ENCODE measurements around the gene SORBS1.

Gene SORBS1

GRCh38 chr10:95573964-95574604 lies 12.9 kb upstream of the SORBS1 start:
- Histone ChIP-seq H3K36me3 (ENCODE audit: insufficient read depth, low read length) (no peaks in the 10 kb centered on the region), H3K9me3 (ENCODE audit: control insufficient read depth, insufficient read depth, low read length) (no peaks in the 10 kb centered on the region), H3K4me1 (ENCODE audit: insufficient read depth, low read length) (no peaks in the 10 kb centered on the region), H3K9ac (ENCODE audit: low read depth, low read length) (no peak overlapping the region)

- no peak overlapping the region for H3K9ac ChIP-seq (ENCODE audit: low read depth, low read length)
- no peaks in the 10 kb centered on the region for H3K4me1 ChIP-seq (ENCODE audit: insufficient read depth, low read length)
- H3K9me3 ChIP-seq (ENCODE audit: control insufficient read depth, insufficient read depth, low read length): no peaks in the 10 kb centered on the region
- H3K36me3 ChIP-seq (ENCODE audit: insufficient read depth, low read length): no peaks in the 10 kb centered on the region
Observed at GRCh38 chr10:95573527-95573926, 12.4 kb upstream of the SORBS1 start.

- H3K9me3 ChIP-seq (ENCODE audit: control insufficient read depth, insufficient read depth, low read length): no peaks in the 10 kb centered on the region
- no peak overlapping the region for H3K9ac ChIP-seq (ENCODE audit: low read depth, low read length)
- H3K4me1 ChIP-seq (ENCODE audit: insufficient read depth, low read length): no peaks in the 10 kb centered on the region
- H3K36me3 ChIP-seq (ENCODE audit: insufficient read depth, low read length): no peaks in the 10 kb centered on the region
Observed at GRCh38 chr10:95572131-95572820, 11.1 kb upstream of the SORBS1 start.

GRCh38 chr10:95571390-95571789 lies 10.2 kb upstream of the SORBS1 start:
- Histone ChIP-seq H3K9ac (ENCODE audit: low read depth, low read length) (no peak overlapping the region), H3K9me3 (ENCODE audit: control insufficient read depth, insufficient read depth, low read length) (no peaks in the 10 kb centered on the region), H3K36me3 (ENCODE audit: insufficient read depth, low read length) (no peaks in the 10 kb centered on the region), H3K4me1 (ENCODE audit: insufficient read depth, low read length) (no peaks in the 10 kb centered on the region)

- no peaks in the 10 kb centered on the region for H3K4me1 ChIP-seq (ENCODE audit: insufficient read depth, low read length)
Observed at GRCh38 chr10:95569368-95569767, 8.2 kb upstream of the SORBS1 start.

GRCh38 chr10:95567903-95568630 lies 6.9 kb upstream of the SORBS1 start:
- H3K9me3 ChIP-seq (ENCODE audit: control insufficient read depth, insufficient read depth, low read length): no peaks in the 10 kb centered on the region

More at GRCh38 chr10:95569368-95569767, 8.2 kb upstream of the SORBS1 start:
- Histone ChIP-seq H3K9ac (ENCODE audit: low read depth, low read length) (no peak overlapping the region), H3K9me3 (ENCODE audit: control insufficient read depth, insufficient read depth, low read length) (no peaks in the 10 kb centered on the region), H3K36me3 (ENCODE audit: insufficient read depth, low read length) (no peaks in the 10 kb centered on the region)

GRCh38 chr10:95566136-95566535 lies 5.0 kb upstream of the SORBS1 start:
- H3K4me1 ChIP-seq (ENCODE audit: insufficient read depth, low read length): no peaks in the 10 kb centered on the region
- no peaks in the 10 kb centered on the region for H3K9me3 ChIP-seq (ENCODE audit: control insufficient read depth, insufficient read depth, low read length)
- no peaks in the 10 kb centered on the region for H3K36me3 ChIP-seq (ENCODE audit: insufficient read depth, low read length)
- no peak overlapping the region for H3K9ac ChIP-seq (ENCODE audit: low read depth, low read length)

More at GRCh38 chr10:95567903-95568630, 6.9 kb upstream of the SORBS1 start:
- H3K4me1 ChIP-seq (ENCODE audit: insufficient read depth, low read length): no peaks in the 10 kb centered on the region
- no peak overlapping the region for H3K9ac ChIP-seq (ENCODE audit: low read depth, low read length)
- no peaks in the 10 kb centered on the region for H3K36me3 ChIP-seq (ENCODE audit: insufficient read depth, low read length)

GRCh38 chr10:95565336-95565735 lies 4.2 kb upstream of the SORBS1 start:
- H3K4me1 ChIP-seq (ENCODE audit: insufficient read depth, low read length): no peaks in the 10 kb centered on the region
- H3K36me3 ChIP-seq (ENCODE audit: insufficient read depth, low read length): no peaks in the 10 kb centered on the region
- no peaks in the 10 kb centered on the region for H3K9me3 ChIP-seq (ENCODE audit: control insufficient read depth, insufficient read depth, low read length)
- H3K9ac ChIP-seq (ENCODE audit: low read depth, low read length): no peak overlapping the region

GRCh38 chr10:95564291-95564690 lies 3.1 kb upstream of the SORBS1 start:
- H3K9me3 ChIP-seq (ENCODE audit: control insufficient read depth, insufficient read depth, low read length): no peaks in the 10 kb centered on the region
- H3K36me3 ChIP-seq (ENCODE audit: insufficient read depth, low read length): no peaks in the 10 kb centered on the region
- no peak overlapping the region for H3K9ac ChIP-seq (ENCODE audit: low read depth, low read length)
- H3K4me1 ChIP-seq (ENCODE audit: insufficient read depth, low read length): peaks cover under 1% of the 10 kb centered on the region; the same call in 1 of the 2 replicates

GRCh38 chr10:95562341-95562965 lies 1.3 kb upstream of the SORBS1 start:
- Histone ChIP-seq H3K4me1 (ENCODE audit: insufficient read depth, low read length) (peaks cover 15% of the 10 kb centered on the region), H3K36me3 (ENCODE audit: insufficient read depth, low read length) (no peaks in the 10 kb centered on the region)

GRCh38 chr10:95561864-95562177 lies 650 bp upstream of the SORBS1 start:
- peak overlapping the region; percentile 71; the same call in 1 of the 2 replicates for H3K9ac ChIP-seq (ENCODE audit: low read depth, low read length)

More at GRCh38 chr10:95562341-95562965, 1.3 kb upstream of the SORBS1 start:
- no peaks in the 10 kb centered on the region for H3K9me3 ChIP-seq (ENCODE audit: control insufficient read depth, insufficient read depth, low read length)
- H3K9ac ChIP-seq (ENCODE audit: low read depth, low read length): no peak overlapping the region

GRCh38 chr10:95560278-95561176 lies 644 bp downstream of the SORBS1 start:
- Histone ChIP-seq H3K4me1 (ENCODE audit: insufficient read depth, low read length) (peaks cover 17% of the 10 kb centered on the region), H3K36me3 (ENCODE audit: insufficient read depth, low read length) (no peaks in the 10 kb centered on the region), H3K9ac (ENCODE audit: low read depth, low read length) (peak overlapping the region; percentile 71), H3K9me3 (ENCODE audit: control insufficient read depth, insufficient read depth, low read length) (no peaks in the 10 kb centered on the region)

More at GRCh38 chr10:95561864-95562177, 650 bp upstream of the SORBS1 start:
- peaks cover 16% of the 10 kb centered on the region for H3K4me1 ChIP-seq (ENCODE audit: insufficient read depth, low read length)
- no peaks in the 10 kb centered on the region for H3K9me3 ChIP-seq (ENCODE audit: control insufficient read depth, insufficient read depth, low read length)
- no peaks in the 10 kb centered on the region for H3K36me3 ChIP-seq (ENCODE audit: insufficient read depth, low read length)

GRCh38 chr10:95559896-95560277 lies 1.3 kb downstream of the SORBS1 start:
- Histone ChIP-seq H3K4me1 (ENCODE audit: insufficient read depth, low read length) (peaks cover 17% of the 10 kb centered on the region), H3K9ac (ENCODE audit: low read depth, low read length) (peak overlapping the region; percentile 71; the same call in 1 of the 2 replicates), H3K36me3 (ENCODE audit: insufficient read depth, low read length) (no peaks in the 10 kb centered on the region), H3K9me3 (ENCODE audit: control insufficient read depth, insufficient read depth, low read length) (no peaks in the 10 kb centered on the region)

All from ES-I3 (cell line).